HCT116 (cell line): ENCODE results near the gene CIDEC. TPM values are rescaled to one million over a fixed set of nuclear protein-coding genes. Genes with fewer than 3 reads are reported as not detected.

Experiments used
- ATAC-seq: fragments of 200-7000 bp; cut with Tn5 transposase; 2 replicates; pipeline ENCODE4 v1.9.1; 2020; ENCODE audit warnings: mild to moderate bottlenecking, moderate library complexity
- BruUV-seq: library from RNA; stranded (reverse); fragments of 400-500 nt; replicated peaks from 2 replicates; lab custom pipeline; 2021; lab: Mats Ljungman, UMichigan
- CTCF ChIA-PET: fragments of 300-600 bp; sonication (Branson Sonifier 250); formaldehyde crosslinking; loops from one replicate; lab custom pipeline; 2021; ENCODE audit warnings: antibody characterized with exemption; lab: Charles Lee
- POLR2A ChIA-PET: fragments of 300-600, 350-600 bp; sonication (Branson Sonifier 250); formaldehyde crosslinking; loops from one replicate; lab custom pipeline; 2021; ENCODE audit warnings: antibody characterized with exemption; lab: Charles Lee
- RAD21 ChIA-PET, 2 experiments: fragments of 300-600 bp; sonication (Branson Sonifier 250); formaldehyde crosslinking; loops; one replicate each; lab custom pipeline; 2023; ENCODE audit warnings: low total read pairs in 2 of 2; ENCODE audit not compliant: uncharacterized antibody in 2 of 2, unreplicated experiment in 2 of 2, low non-redundant PET in 1 of 2; lab: Charles Lee
- DNase-seq: peaks from one replicate; pipeline ENCODE4 v3.0.0-alpha.2; 2010; ENCODE audit warnings: low read depth, low spot score
- H2AFZ ChIP-seq: fragments of 200-600 bp; shearing (Covaris generic), sonication (generic); 2 replicates; pipeline ENCODE4 v1.6.1; 2017; ENCODE audit warnings: low read depth, mixed run types, mixed read lengths, antibody characterized with exemption, low read length; ENCODE audit not compliant: poor library complexity, severe bottlenecking
- H3K27ac ChIP-seq: 2 replicates; pipeline ENCODE4 v1.5.1; 2012; ENCODE audit warnings: low read depth, low read length
- H3K27me3 ChIP-seq: fragments of 200-600 bp; sonication (generic); 2 replicates; pipeline ENCODE4 v1.6.1; 2016; ENCODE audit warnings: mixed run types, low read length, mixed read lengths; ENCODE audit not compliant: insufficient read depth
- H3K36me3 ChIP-seq, 2 experiments: fragments of 200-500 bp in 1 of 2; fragments of 200-600 bp in 1 of 2; sonication (Bioruptor generic) in 1 of 2; sonication (generic) in 1 of 2; 2 replicates each; pipeline versions ENCODE4 v1.5.1 to v1.6.1; 2014 to 2016; ENCODE audit warnings: low read length in 2 of 2, inconsistent platforms in 1 of 2, mixed read lengths in 1 of 2, mixed run types in 1 of 2; ENCODE audit not compliant: insufficient read depth in 2 of 2, control insufficient read depth in 1 of 2
- H3K4me1 ChIP-seq, 2 experiments: fragments of 200-600 bp in 1 of 2; sonication (generic) in 1 of 2; 2 replicates each; pipeline versions ENCODE4 v1.5.1 to v1.6.1; 2012 to 2017; ENCODE audit warnings: low read length in 2 of 2, inconsistent platforms in 1 of 2, mild to moderate bottlenecking in 1 of 2, mixed read lengths in 1 of 2, mixed run types in 1 of 2, moderate library complexity in 1 of 2; ENCODE audit not compliant: insufficient read depth in 2 of 2, control insufficient read depth in 1 of 2
- H3K4me2 ChIP-seq: fragments of 200-600 bp; sonication (generic); 2 replicates; pipeline ENCODE4 v1.6.1; 2017; ENCODE audit warnings: mixed run types, low read length, mixed read lengths
- H3K4me3 ChIP-seq, 2 experiments: fragments of 200-600 bp in 1 of 2; sonication (generic) in 1 of 2; replicated peaks in 1 of 2; 2 replicates each; pipeline ENCODE4 v1.5.1; 2011 to 2016; ENCODE audit warnings: low read length in 2 of 2, control low read depth in 1 of 2, low read depth in 1 of 2, mild to moderate bottlenecking in 1 of 2, mixed read lengths in 1 of 2, mixed run types in 1 of 2
- H3K79me2 ChIP-seq: fragments of 200-600 bp; sonication (generic); 2 replicates; pipeline ENCODE4 v1.6.1; 2017; ENCODE audit warnings: mild to moderate bottlenecking, mixed run types, low read length, moderate library complexity, mixed read lengths; ENCODE audit not compliant: insufficient read depth
- H3K9ac ChIP-seq: fragments of 200-600 bp; sonication (generic); 2 replicates; pipeline ENCODE4 v1.6.1; 2016; ENCODE audit warnings: low read length, mixed read lengths
- H3K9me2 ChIP-seq: fragments of 200-600 bp; sonication (generic), shearing (Covaris generic); 2 replicates; pipeline ENCODE4 v1.6.1; 2017; ENCODE audit warnings: mixed run types, mild to moderate bottlenecking, moderate library complexity; ENCODE audit not compliant: insufficient read depth
- H3K9me3 ChIP-seq, 2 experiments: fragments of 200-500 bp in 1 of 2; fragments of 200-600 bp in 1 of 2; sonication (Bioruptor generic) in 1 of 2; sonication (generic) in 1 of 2; 2 replicates each; pipeline ENCODE4 v1.6.1; 2014 to 2017; ENCODE audit warnings: low read length in 2 of 2, mixed read lengths in 2 of 2, inconsistent platforms in 1 of 2, low read depth in 1 of 2, mild to moderate bottlenecking in 1 of 2, mixed run types in 1 of 2, moderate library complexity in 1 of 2; ENCODE audit not compliant: control insufficient read depth in 1 of 2, insufficient read depth in 1 of 2
- H4K20me1 ChIP-seq: fragments of 200-600 bp; sonication (generic), shearing (Covaris generic); 2 replicates; pipeline ENCODE4 v1.6.1; 2017; ENCODE audit warnings: mixed run types, mild to moderate bottlenecking, moderate library complexity; ENCODE audit not compliant: insufficient read depth
- CBX3 ChIP-seq: IDR thresholded peaks from 2 replicates; pipeline ENCODE4 v1.6.1; 2012; ENCODE audit warnings: low read depth
- CEBPB ChIP-seq: IDR thresholded peaks from 2 replicates; pipeline ENCODE4 v1.6.1; 2012; ENCODE audit warnings: low read depth
- EGR1 ChIP-seq: IDR thresholded peaks from 2 replicates; pipeline ENCODE4 v1.6.1; 2012; ENCODE audit warnings: low read depth
- ELF1 ChIP-seq: IDR thresholded peaks from 2 replicates; pipeline ENCODE4 v1.6.1; 2012; ENCODE audit warnings: low read depth, borderline replicate concordance
- EZH2 ChIP-seq: fragments of 200-600 bp; sonication (generic); IDR thresholded peaks from 2 replicates; pipeline ENCODE4 v1.6.1; 2017; ENCODE audit warnings: antibody characterized with exemption, mixed run types
- FOSL1 ChIP-seq: IDR thresholded peaks from 2 replicates; pipeline ENCODE4 v1.6.1; 2012; ENCODE audit warnings: low read depth
- POLR2A ChIP-seq: IDR thresholded peaks from 2 replicates; pipeline ENCODE4 v1.7.0; 2011; ENCODE audit warnings: borderline replicate concordance; ENCODE audit not compliant: insufficient read depth, insufficient read length; ENCODE audit errors: extremely low read depth
- POLR2AphosphoS5 ChIP-seq: IDR thresholded peaks from 2 replicates; pipeline ENCODE4 v1.6.1; 2011; ENCODE audit warnings: mild to moderate bottlenecking, low read depth, low read length, moderate library complexity
- REST ChIP-seq: IDR thresholded peaks from 2 replicates; pipeline ENCODE4 v1.6.1; 2012; ENCODE audit warnings: low read depth
- SP1 ChIP-seq: IDR thresholded peaks from 2 replicates; pipeline ENCODE4 v1.6.1; 2012; ENCODE audit warnings: low read depth
- SRF ChIP-seq: IDR thresholded peaks from 2 replicates; pipeline ENCODE4 v1.6.1; 2012; ENCODE audit warnings: low read depth
- TCF7L2 ChIP-seq: IDR thresholded peaks from 2 replicates; pipeline ENCODE4 v1.7.0; 2011; ENCODE audit warnings: borderline replicate concordance, inconsistent platforms; ENCODE audit not compliant: insufficient read depth, insufficient read length; ENCODE audit errors: extremely low read depth
- ZFX ChIP-seq: fragments of 450-650 bp; IDR thresholded peaks from 2 replicates; pipeline ENCODE4 v1.6.1; 2017
- intact Hi-C: fragments of 100-400 bp; cut with micrococcal nuclease; formaldehyde crosslinking; loops from 2 replicates; pipeline ENCODE4 v1.10.0; 2022
- total RNA-seq: library from RNA; stranded (reverse); gene quantifications from one replicate; pipeline ENCODE4 v1.2.1, GENCODE V29; 2021; ENCODE audit not compliant: unreplicated experiment
- TF ChIP-seq, protein P1 (sequence below): IDR thresholded peaks from 2 replicates; pipeline ENCODE4 v1.6.1; 2011; ENCODE audit warnings: mild to moderate bottlenecking, low read length, moderate library complexity; ENCODE audit not compliant: insufficient replicate concordance; ENCODE audit errors: extremely low read depth
- TF ChIP-seq, protein P2 (sequence below), 3 experiments: fragments of 200-600 bp in 1 of 3; sonication (generic) in 1 of 3; IDR thresholded peaks in 2 of 3; conservative IDR thresholded peaks in 1 of 3; 2 replicates each; pipeline ENCODE4 v1.5.1; 2012 to 2017; ENCODE audit warnings: low read depth in 2 of 3, low read length in 2 of 3, antibody characterized with exemption in 1 of 3, borderline replicate concordance in 1 of 3, control low read depth in 1 of 3, mild to moderate bottlenecking in 1 of 3, mixed read lengths in 1 of 3, mixed run types in 1 of 3, moderate library complexity in 1 of 3; ENCODE audit not compliant: insufficient read depth in 1 of 3
- TF ChIP-seq, protein P3 (sequence below): IDR thresholded peaks from 2 replicates; pipeline ENCODE4 v1.6.1; 2012

The CIDEC gene
- total RNA-seq, 1 experiment from 2014 or later = not detected

DNA sequence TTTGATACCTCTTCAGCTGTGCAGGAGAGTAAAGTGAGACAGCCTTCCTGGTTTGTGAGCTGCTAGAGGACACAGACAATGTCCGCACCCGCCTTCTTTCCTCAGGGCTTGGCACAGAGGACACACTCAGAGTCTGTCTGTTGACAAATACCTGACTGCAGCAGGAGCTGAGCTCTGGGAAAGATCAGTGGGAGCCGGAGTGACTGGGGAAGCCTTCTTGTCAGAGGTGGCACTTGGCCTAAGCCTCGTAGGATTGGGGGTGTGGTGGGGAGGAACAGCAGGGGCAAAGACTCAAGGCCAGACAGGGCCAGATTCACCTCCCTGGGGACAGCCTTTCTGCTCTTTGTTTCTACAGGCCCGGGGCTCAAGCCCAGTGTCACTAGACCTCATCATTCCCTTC lies 33.5 kb upstream of the CIDEC start:
- intact Hi-C loops = no loop called here
- ATAC-seq (no peak), DNase-seq (no peak)
- Histone ChIP-seq H3K79me2 (no peaks in the 10 kb centered on the region), H4K20me1 (no peaks in the 10 kb centered on the region), H3K9ac (no peak overlapping the region), H3K4me2 (no peak overlapping the region), H2AFZ (no peak overlapping the region), H3K27ac (no peak overlapping the region), H3K27me3 (no peaks in the 10 kb centered on the region), H3K9me2 (no peaks in the 10 kb centered on the region), H3K4me1 (peaks cover 6 to 18% of the 10 kb centered on the region in 2 experiments; a peak in 3 of 4 replicates), H3K36me3 (no peaks in the 10 kb centered on the region; a peak in 1 of 4 replicates), H3K9me3 (no peaks in the 10 kb centered on the region), H3K4me3 (no peak overlapping the region)
- CTCF ChIA-PET = no interaction called here
- TF ChIP-seq ZFX = no peak
- no peak for TF ChIP-seq CEBPB
- TF ChIP-seq ELF1 = no peak
- TF ChIP-seq, protein P1, sequence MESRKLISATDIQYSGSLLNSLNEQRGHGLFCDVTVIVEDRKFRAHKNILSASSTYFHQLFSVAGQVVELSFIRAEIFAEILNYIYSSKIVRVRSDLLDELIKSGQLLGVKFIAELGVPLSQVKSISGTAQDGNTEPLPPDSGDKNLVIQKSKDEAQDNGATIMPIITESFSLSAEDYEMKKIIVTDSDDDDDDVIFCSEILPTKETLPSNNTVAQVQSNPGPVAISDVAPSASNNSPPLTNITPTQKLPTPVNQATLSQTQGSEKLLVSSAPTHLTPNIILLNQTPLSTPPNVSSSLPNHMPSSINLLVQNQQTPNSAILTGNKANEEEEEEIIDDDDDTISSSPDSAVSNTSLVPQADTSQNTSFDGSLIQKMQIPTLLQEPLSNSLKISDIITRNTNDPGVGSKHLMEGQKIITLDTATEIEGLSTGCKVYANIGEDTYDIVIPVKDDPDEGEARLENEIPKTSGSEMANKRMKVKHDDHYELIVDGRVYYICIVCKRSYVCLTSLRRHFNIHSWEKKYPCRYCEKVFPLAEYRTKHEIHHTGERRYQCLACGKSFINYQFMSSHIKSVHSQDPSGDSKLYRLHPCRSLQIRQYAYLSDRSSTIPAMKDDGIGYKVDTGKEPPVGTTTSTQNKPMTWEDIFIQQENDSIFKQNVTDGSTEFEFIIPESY = no peak
- TF ChIP-seq POLR2AphosphoS5 = no peak
- no peak for TF ChIP-seq REST
- no peak for TF ChIP-seq POLR2A
- TF ChIP-seq SP1 = no peak
- TF ChIP-seq, protein P2, sequence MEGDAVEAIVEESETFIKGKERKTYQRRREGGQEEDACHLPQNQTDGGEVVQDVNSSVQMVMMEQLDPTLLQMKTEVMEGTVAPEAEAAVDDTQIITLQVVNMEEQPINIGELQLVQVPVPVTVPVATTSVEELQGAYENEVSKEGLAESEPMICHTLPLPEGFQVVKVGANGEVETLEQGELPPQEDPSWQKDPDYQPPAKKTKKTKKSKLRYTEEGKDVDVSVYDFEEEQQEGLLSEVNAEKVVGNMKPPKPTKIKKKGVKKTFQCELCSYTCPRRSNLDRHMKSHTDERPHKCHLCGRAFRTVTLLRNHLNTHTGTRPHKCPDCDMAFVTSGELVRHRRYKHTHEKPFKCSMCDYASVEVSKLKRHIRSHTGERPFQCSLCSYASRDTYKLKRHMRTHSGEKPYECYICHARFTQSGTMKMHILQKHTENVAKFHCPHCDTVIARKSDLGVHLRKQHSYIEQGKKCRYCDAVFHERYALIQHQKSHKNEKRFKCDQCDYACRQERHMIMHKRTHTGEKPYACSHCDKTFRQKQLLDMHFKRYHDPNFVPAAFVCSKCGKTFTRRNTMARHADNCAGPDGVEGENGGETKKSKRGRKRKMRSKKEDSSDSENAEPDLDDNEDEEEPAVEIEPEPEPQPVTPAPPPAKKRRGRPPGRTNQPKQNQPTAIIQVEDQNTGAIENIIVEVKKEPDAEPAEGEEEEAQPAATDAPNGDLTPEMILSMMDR (IDR thresholded peaks at IDR 0.05 in 2 of 3, conservative IDR thresholded peaks at IDR 0.05 in 1 of 3; ENCODE audit: borderline replicate concordance in 1 of 3, insufficient read depth in 1 of 3, low read depth in 2 of 3, low read length in 2 of 3) = no peak
- TF ChIP-seq TCF7L2 = no peak
- TF ChIP-seq CBX3 = no peak
- TF ChIP-seq FOSL1 = no peak
- TF ChIP-seq, protein P3, sequence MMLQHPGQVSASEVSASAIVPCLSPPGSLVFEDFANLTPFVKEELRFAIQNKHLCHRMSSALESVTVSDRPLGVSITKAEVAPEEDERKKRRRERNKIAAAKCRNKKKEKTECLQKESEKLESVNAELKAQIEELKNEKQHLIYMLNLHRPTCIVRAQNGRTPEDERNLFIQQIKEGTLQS = no peak
- TF ChIP-seq SRF = no peak
- TF ChIP-seq EGR1 = no peak
- TF ChIP-seq EZH2 = no peak
- RAD21 ChIA-PET = no interaction called here
- POLR2A ChIA-PET = no interaction called here
- no TSS peak for BruUV-seq
